ENCODE measurements around the gene MREG.

- no peak for TF ChIP-seq CTCF (IDR thresholded peaks at IDR 0.05)
- TF ChIP-seq EZH2phosphoT487 (IDR thresholded peaks at IDR 0.05), result no peak
These were observed 51.4 kb downstream of the MREG start for GRCh38 chr2:215961981-215962380.

All from neural progenitor cell (in vitro differentiated cells).